Large intestine (tissue), 12 donors: ENCODE results near the gene SMC5. TPM values are rescaled to one million over a fixed set of nuclear protein-coding genes. Genes with fewer than 3 reads are reported as not detected.

ENCODE experiments used
- DNase-seq, 2 donors: peaks; one replicate each; pipeline versions ENCODE4 v3.0.0 to v3.0.0-alpha.2; 2013
- H3K27ac ChIP-seq: one replicate; pipeline ENCODE4 v1.5.1; 2013; ENCODE audit warnings: low read length
- H3K27me3 ChIP-seq: 2 replicates; pipeline ENCODE4 v1.6.1; 2013; ENCODE audit warnings: low read length; ENCODE audit not compliant: control insufficient read depth, insufficient read depth
- H3K36me3 ChIP-seq: 2 replicates; pipeline ENCODE4 v1.6.1; 2013; ENCODE audit warnings: low read length; ENCODE audit not compliant: control insufficient read depth, insufficient read depth
- H3K4me1 ChIP-seq: one replicate; pipeline ENCODE4 v1.6.1; 2013; ENCODE audit warnings: low read length; ENCODE audit not compliant: control insufficient read depth, insufficient read depth
- H3K4me3 ChIP-seq: one replicate; pipeline ENCODE4 v1.5.1; 2013; ENCODE audit warnings: low read length
- H3K9me3 ChIP-seq: one replicate; pipeline ENCODE4 v1.6.1; 2013; ENCODE audit warnings: mild to moderate bottlenecking, low read depth, low read length, moderate library complexity; ENCODE audit not compliant: control insufficient read depth
- WGBS: methylation state at CpG from one replicate; pipeline ENCODE4 v1.1.5; 2013; ENCODE audit warnings: low lambda C conversion rate; ENCODE audit not compliant: insufficient coverage; 5-methylcytosine and 5-hydroxymethylcytosine counted together
- long read RNA-seq, 11 donors: transcript quantifications; one replicate each; lab custom pipeline, GENCODE V29; 2026
- polyA plus RNA-seq: library from polyadenylated mRNA; unstranded; fragments of 120-200 nt; gene quantifications from one replicate; pipeline ENCODE4 v1.2.1, GENCODE V29; 2013

Gene SMC5
- 37.8 TPM for polyA plus RNA-seq
- long read RNA-seq, donor 1, partial matches to known transcripts: 0 of 1 reads
- long read RNA-seq, donor 1, other reads (novel, unspliced or antisense): 0 of 1 reads
- long read RNA-seq, donor 2, partial matches to known transcripts: 5 of 7 reads
- long read RNA-seq, donor 2, other reads (novel, unspliced or antisense): 0 of 7 reads
- long read RNA-seq, donor 3: 0 reads
- long read RNA-seq, donor 4: 0 reads
- long read RNA-seq, donor 5: 0 reads
- long read RNA-seq, donor 6: 0 reads
- long read RNA-seq, donor 7: 0 reads
- long read RNA-seq, donor 8, full-length matches to known transcripts: 1 of 6 reads
- long read RNA-seq, donor 8, partial matches to known transcripts: 5 of 6 reads
- long read RNA-seq, donor 8, other reads (novel, unspliced or antisense): 0 of 6 reads
- long read RNA-seq, donor 9: 0 reads
- long read RNA-seq, donor 10, partial matches to known transcripts: 0 of 1 reads
- long read RNA-seq, donor 10, other reads (novel, unspliced or antisense): 0 of 1 reads
- long read RNA-seq, donor 11: 0 reads

DNA sequence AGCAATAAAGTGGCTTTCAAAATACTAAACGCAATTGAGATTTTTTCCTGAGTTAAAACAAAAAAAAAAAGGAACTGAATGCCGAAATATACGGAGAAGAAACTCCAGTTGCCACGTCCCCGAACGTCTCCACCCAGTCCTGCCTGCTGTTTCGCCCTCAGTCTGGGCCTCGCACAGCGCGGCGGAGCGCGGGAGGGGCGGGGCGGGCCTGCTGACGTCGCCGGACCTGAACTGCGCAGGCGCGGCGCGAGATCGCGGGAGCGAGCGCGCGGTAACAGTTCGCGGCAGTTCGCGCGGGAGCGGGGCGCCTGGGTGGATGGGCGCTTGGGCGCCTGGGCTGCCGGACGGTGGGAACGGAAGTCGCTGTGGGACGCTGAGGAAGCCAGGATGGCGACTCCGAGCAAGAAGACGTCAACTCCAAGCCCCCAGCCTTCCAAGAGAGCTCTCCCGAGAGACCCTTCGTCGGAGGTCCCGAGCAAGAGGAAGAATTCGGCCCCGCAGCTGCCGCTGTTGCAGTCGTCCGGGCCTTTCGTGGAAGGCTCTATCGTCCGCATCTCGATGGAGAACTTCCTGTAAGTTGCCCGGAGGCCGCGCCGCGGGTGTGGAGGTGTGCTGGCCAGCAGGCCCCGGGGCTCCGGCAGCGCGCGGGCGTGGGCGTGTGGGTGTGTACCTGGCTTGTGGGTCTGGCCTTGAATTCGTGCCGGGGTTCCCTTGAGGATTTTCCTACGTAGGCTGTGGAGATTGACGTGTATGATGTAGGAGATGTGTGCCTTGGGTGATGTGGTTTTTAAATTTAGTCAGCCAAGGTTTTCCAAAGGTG, at the start of gene SMC5:
SMC5 (plus strand) TSS at position 287 of the 820 bp plus-strand sequence; CDS start at position 388, 101 bp downstream.
- Histone ChIP-seq H3K27ac (peak within 1 kb of the TSS; percentile 92), H3K27me3 (no peaks in the 10 kb centered on the region), H3K4me3 (peak within 1 kb of the TSS; percentile 77), H3K36me3 (peaks cover 10% of the 10 kb centered on the region), H3K9me3 (no peaks in the 10 kb centered on the region), H3K4me1 (peaks cover 17% of the 10 kb centered on the region)
- DNase-seq: peak; percentile 93 to 95
- no CpG with 5 or more reads among the region's 75 CpGs for WGBS

DNA sequence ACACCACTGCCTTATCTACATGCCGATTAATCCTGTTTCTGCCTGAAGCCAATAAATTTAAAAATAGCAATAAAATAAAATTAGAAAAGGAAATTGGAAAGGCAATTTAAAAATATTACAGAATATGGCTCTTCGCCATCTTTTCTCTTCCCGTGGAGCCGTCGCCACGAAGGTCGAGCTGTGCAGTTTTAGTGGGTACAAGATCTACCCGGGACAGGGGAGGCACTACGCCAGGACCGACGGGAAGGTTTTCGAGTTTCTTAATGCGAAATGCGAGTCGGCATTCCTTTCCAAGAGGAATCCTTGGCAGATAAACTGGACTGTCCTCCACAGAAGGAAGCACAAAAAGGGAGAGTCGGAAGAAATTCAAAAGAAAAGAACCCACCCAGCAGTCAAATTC, 41.7 kb upstream of the SMC5 start:
- DNase-seq: no peak
- H3K36me3 ChIP-seq: no peaks in the 10 kb centered on the region
- no peak overlapping the region for H3K4me3 ChIP-seq
- no peaks in the 10 kb centered on the region for H3K4me1 ChIP-seq
- 100% methylated on average over 4 of the region's 16 CpGs for WGBS
- H3K27me3 ChIP-seq: no peaks in the 10 kb centered on the region
- H3K9me3 ChIP-seq: peaks cover 4% of the 10 kb centered on the region
- no peak overlapping the region for H3K27ac ChIP-seq

DNA sequence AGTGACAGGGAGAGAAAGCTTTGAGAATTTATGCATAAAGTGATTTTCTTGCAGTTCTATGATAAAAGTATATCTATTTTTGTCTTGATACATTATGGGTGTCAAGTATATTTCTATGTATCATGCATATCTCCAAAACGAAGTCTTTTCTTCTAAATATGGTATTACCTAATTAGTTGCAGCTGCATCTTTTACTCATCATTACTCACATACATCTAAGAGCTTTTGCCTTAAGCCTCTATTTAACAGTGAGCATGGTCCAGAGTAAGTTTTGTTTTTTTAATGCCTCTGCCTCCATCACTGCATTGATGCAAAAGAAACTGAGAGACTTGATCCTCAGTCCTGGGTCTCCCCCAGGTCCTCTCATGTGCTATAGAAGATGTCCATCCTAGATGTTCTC, 40.0 kb upstream of the SMC5 start:
- no peak overlapping the region for H3K4me3 ChIP-seq
- DNase-seq: no peak
- H3K36me3 ChIP-seq: no peaks in the 10 kb centered on the region
- 86% methylated on average over 1 of the region's 1 CpG for WGBS
- H3K9me3 ChIP-seq: no peaks in the 10 kb centered on the region
- no peaks in the 10 kb centered on the region for H3K27me3 ChIP-seq
- H3K27ac ChIP-seq: no peak overlapping the region
- H3K4me1 ChIP-seq: no peaks in the 10 kb centered on the region

DNA sequence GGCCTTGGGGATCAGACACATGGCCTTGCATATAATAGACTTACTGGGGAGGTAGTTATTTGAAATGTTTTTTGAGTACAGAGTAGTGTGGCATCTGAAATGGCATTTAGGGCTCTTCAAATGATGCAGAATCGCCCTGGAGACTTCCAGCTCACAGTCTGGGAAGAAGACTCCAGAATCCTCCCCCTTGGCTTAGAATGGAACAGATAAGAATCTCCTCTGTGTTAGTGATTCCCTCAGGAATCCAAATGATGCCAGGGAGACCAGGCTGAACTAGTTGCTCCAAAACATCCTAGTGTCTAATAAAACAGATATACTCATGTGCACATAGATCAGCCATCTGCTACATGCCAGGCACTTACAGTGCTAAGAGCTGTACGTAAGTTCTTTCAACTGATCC, 38.6 kb upstream of the SMC5 start:
- Histone ChIP-seq H3K27ac (no peak overlapping the region), H3K9me3 (no peaks in the 10 kb centered on the region), H3K27me3 (no peaks in the 10 kb centered on the region), H3K4me1 (no peaks in the 10 kb centered on the region), H3K36me3 (no peaks in the 10 kb centered on the region), H3K4me3 (no peak overlapping the region)
- WGBS: 100% methylated on average over 1 of the region's 2 CpGs
- DNase-seq: peak in 1 of 2 donors; percentile 0

DNA sequence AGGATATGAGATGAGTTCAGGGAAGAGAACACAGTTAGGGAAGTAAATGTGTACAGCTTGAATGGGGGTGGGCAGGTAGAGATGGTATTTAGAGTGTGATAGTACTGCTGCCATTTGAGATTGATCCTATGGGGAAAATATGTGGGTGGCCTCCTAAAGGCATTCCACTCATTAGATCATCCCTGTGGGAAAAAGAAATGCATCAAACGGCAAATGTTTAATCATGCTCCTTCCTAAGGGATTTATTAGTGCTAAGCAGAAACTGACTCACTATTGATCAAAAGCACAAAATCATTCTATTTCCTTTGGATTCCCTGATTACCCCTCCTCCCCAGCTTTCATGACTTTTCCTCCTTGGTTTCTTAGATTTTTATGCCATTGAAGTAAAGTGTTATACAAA, 36.4 kb upstream of the SMC5 start:
- Histone ChIP-seq H3K4me1 (no peaks in the 10 kb centered on the region), H3K36me3 (no peaks in the 10 kb centered on the region), H3K4me3 (no peak overlapping the region), H3K9me3 (no peaks in the 10 kb centered on the region), H3K27ac (no peak overlapping the region), H3K27me3 (no peaks in the 10 kb centered on the region)
- DNase-seq: no peak
- no CpG with 5 or more reads among the region's 1 CpG for WGBS

DNA sequence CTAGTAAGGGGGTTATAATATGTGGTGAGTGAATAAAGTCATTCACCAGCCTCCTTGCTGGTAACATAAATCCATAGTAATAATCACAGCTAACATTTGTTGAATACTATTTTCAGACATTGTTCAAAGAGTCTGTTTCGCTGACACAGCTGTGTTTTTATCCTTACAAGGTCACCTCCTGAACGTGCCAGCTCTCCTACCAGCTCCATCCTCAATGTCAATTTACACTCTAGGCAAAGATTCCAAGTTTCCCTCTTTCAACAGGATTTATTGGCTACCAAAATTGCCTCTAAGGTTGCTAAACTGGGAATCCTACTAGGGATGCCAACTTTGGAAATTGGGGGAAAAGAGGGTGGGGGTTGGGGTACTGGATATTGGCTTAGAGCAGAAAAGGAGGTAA, 30.7 kb upstream of the SMC5 start:
- H3K27me3 ChIP-seq: no peaks in the 10 kb centered on the region
- no peak overlapping the region for H3K4me3 ChIP-seq
- H3K4me1 ChIP-seq: no peaks in the 10 kb centered on the region
- WGBS: no CpG with 5 or more reads among the region's 2 CpGs
- no peak overlapping the region for H3K27ac ChIP-seq
- no peaks in the 10 kb centered on the region for H3K9me3 ChIP-seq
- no peaks in the 10 kb centered on the region for H3K36me3 ChIP-seq
- DNase-seq: no peak

DNA sequence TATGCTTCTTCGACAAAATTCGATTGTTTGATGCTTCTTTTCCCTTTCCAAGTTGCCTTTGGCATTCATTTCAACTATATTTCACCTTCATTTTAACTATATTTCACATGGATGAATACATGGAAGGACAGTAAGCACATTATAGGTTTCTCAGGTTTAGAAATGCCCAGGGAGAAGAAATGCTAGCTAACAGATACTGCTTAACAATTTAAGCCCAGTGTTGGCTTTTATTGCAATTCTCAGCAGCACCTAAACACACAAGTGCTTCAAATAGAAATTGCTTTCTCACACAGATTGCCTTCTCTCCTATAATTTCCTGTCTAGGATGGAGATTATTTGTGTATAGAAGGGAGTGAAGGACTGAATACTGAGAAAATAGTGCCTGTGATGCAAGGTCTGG, 30.2 kb upstream of the SMC5 start:
- no peaks in the 10 kb centered on the region for H3K9me3 ChIP-seq
- DNase-seq: no peak
- H3K4me3 ChIP-seq: no peak overlapping the region
- no peaks in the 10 kb centered on the region for H3K4me1 ChIP-seq
- H3K36me3 ChIP-seq: no peaks in the 10 kb centered on the region
- WGBS: no CpG with 5 or more reads among the region's 2 CpGs
- peak overlapping the region; percentile 21 for H3K27ac ChIP-seq
- no peaks in the 10 kb centered on the region for H3K27me3 ChIP-seq

DNA sequence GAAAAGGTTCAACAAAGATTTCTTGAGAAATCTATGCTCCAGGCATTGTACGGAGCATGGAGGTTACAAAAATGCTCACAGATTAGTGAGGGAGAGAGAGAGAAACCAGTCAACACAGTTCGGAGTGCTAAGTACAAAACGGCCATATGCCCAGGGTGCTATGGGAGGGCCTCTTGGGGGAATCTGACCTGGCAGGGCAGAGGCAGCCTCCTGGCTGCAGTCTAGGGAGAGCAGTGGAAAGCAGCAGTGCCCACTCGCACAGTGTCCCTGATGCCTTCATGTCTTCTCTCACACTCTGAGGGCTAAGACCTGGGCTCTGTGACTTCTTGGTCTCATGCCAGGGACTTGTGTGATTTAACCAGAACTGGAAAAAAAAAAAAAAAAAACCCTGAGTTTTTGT, 29.8 kb upstream of the SMC5 start:
- no CpG with 5 or more reads among the region's 4 CpGs for WGBS
- no peak overlapping the region for H3K4me3 ChIP-seq
- H3K27ac ChIP-seq: no peak overlapping the region
- peak; percentile 31 to 59 for DNase-seq
- no peaks in the 10 kb centered on the region for H3K9me3 ChIP-seq
- H3K4me1 ChIP-seq: no peaks in the 10 kb centered on the region
- no peaks in the 10 kb centered on the region for H3K27me3 ChIP-seq
- no peaks in the 10 kb centered on the region for H3K36me3 ChIP-seq

DNA sequence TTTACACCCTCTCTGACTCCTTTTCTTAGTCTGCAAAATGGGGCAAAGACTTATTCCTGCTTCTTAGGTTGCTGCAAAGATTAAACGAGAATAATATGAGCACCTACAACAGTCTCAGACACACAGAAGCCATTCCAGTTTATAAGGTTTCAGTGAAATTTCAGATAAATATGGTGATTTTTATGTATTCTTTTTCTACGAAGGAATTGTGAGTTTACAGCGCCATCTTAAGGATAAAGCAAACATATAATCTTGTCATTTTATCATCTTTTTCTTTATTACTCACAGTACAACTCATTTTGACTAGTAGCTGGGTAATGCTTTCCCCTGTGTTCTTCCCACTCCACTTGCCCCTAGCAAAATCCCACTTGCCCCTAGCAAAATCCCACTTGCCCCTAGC, 29.2 kb upstream of the SMC5 start:
- no peaks in the 10 kb centered on the region for H3K27me3 ChIP-seq
- no peak overlapping the region for H3K27ac ChIP-seq
- no peaks in the 10 kb centered on the region for H3K4me1 ChIP-seq
- H3K4me3 ChIP-seq: no peak overlapping the region
- WGBS: 48% methylated on average over 3 of the region's 3 CpGs
- no peaks in the 10 kb centered on the region for H3K9me3 ChIP-seq
- peak in 1 of 2 donors; percentile 4 for DNase-seq
- H3K36me3 ChIP-seq: no peaks in the 10 kb centered on the region

DNA sequence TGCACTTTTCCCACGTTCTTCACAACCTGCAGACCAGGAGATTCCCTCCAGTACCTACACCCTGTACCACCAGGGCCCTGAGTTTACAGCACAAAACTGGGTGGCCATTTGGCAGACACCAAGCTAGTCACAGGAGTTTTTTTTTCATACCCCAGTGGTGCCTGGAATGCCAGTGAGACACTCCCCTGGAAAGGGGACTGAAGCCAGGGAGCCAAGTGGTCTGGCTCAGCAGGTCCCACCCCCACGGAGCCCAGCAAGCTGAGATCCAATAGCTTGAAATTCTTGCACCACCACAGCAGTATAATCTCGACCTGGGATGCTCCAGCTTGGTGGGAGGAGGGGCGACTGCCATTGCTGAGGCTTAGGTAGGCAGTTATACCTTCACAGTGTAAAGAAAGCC, 26.3 kb upstream of the SMC5 start:
- H3K4me1 ChIP-seq: no peaks in the 10 kb centered on the region
- DNase-seq: no peak
- H3K36me3 ChIP-seq: no peaks in the 10 kb centered on the region
- no peaks in the 10 kb centered on the region for H3K27me3 ChIP-seq
- no peaks in the 10 kb centered on the region for H3K9me3 ChIP-seq
- H3K27ac ChIP-seq: no peak overlapping the region
- no peak overlapping the region for H3K4me3 ChIP-seq
- WGBS: no CpG with 5 or more reads among the region's 4 CpGs
